Measurements from ENCODE around the gene POU1F1. TPM values are rescaled to one million over a fixed set of nuclear protein-coding genes. Genes with fewer than 3 reads are reported as not detected.

The POU1F1 gene
- total and polyA plus RNA-seq, 2 donors (not counting 1 experiment from before 2014, with no cell fraction given): not detected

DNA sequence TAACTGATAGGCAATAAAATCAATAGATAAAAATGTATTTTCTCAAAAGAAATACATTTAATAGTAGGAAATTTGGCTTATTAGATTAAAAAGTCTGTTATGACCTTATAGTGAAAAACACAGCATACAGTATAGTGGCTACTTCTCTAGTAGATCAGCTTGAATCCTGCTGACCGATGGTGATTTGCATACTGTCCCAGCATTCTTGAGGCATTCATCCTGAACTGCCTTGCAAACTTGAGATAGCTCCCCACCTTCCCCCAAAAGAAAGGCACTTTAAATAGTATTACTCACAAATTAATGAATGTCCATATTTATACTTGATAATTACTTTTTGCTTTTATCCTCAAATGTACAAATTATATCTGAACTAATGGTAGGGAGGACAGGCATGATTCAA lies 42.6 kb downstream of the POU1F1 start:
- no peak overlapping the region for H3K4me3 ChIP-seq (replicated peaks in 1 of 4; ENCODE audit: control extremely low read depth in 1 of 4, insufficient read depth in 1 of 4, low read depth in 3 of 4, low read length in 4 of 4)
- H3K9me3 ChIP-seq (ENCODE audit: control insufficient read depth, insufficient read depth, low read depth, low read length): no peaks in the 10 kb centered on the region
- no peaks in the 10 kb centered on the region for H3K36me3 ChIP-seq (ENCODE audit: control insufficient read depth, insufficient read depth, low read length)
- H3K4me2 ChIP-seq (ENCODE audit: extremely low read depth, insufficient read depth, low read length): no peak overlapping the region
- H3K4me1 ChIP-seq (ENCODE audit: control insufficient read depth, extremely low read depth, insufficient read depth, low read length): no peaks in the 10 kb centered on the region
- no peak for DNase-seq (ENCODE audit: low read depth in 2 of 2)
- H3K27ac ChIP-seq (ENCODE audit: insufficient read depth, low read length): no peak overlapping the region
- no peaks in the 10 kb centered on the region for H3K27me3 ChIP-seq (ENCODE audit: control insufficient read depth, insufficient read depth, low read length)
- H2AFZ ChIP-seq (ENCODE audit: low read length): no peak overlapping the region
- no peaks in the 10 kb centered on the region for H4K20me1 ChIP-seq (ENCODE audit: control insufficient read depth, extremely low read depth, insufficient read depth, low read length)
- H3K9ac ChIP-seq (ENCODE audit: insufficient read depth, low read length): no peak overlapping the region
- H3K79me2 ChIP-seq (ENCODE audit: control insufficient read depth, insufficient read depth, low read length): peaks cover 19% of the 10 kb centered on the region
- TF ChIP-seq, protein P1, sequence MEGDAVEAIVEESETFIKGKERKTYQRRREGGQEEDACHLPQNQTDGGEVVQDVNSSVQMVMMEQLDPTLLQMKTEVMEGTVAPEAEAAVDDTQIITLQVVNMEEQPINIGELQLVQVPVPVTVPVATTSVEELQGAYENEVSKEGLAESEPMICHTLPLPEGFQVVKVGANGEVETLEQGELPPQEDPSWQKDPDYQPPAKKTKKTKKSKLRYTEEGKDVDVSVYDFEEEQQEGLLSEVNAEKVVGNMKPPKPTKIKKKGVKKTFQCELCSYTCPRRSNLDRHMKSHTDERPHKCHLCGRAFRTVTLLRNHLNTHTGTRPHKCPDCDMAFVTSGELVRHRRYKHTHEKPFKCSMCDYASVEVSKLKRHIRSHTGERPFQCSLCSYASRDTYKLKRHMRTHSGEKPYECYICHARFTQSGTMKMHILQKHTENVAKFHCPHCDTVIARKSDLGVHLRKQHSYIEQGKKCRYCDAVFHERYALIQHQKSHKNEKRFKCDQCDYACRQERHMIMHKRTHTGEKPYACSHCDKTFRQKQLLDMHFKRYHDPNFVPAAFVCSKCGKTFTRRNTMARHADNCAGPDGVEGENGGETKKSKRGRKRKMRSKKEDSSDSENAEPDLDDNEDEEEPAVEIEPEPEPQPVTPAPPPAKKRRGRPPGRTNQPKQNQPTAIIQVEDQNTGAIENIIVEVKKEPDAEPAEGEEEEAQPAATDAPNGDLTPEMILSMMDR (conservative IDR thresholded peaks at IDR 0.05 in 1 of 2, IDR thresholded peaks at IDR 0.05 in 1 of 2; ENCODE audit: low read depth in 1 of 2, low read length in 2 of 2): no peak
- no peak for TF ChIP-seq EZH2 (IDR thresholded peaks at IDR 0.05; ENCODE audit: low read length, missing control alignments)

DNA sequence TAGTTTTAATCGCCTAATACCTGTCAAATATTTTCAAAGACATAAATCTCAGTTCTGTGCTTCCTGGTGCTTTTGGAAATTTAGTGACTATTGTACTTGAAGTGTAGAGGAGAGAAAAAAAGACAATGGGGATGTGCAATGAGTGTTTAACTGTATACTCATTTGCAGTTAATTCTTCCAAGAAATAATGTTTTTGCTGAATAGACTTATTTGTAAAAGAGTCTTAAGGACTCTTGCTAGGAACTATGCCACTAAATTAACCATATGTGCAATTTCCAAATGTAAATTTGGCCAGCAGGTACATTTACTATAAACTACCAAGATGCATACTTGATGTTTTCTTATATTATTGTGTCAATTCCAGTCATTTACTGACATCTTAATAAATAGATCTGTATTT lies 47.3 kb downstream of the POU1F1 start:
- no peak for DNase-seq (ENCODE audit: low read depth in 2 of 2)
- peak overlapping the region; percentile 88 for H3K4me2 ChIP-seq (ENCODE audit: extremely low read depth, insufficient read depth, low read length)
- H3K4me1 ChIP-seq (ENCODE audit: control insufficient read depth, extremely low read depth, insufficient read depth, low read length): no peaks in the 10 kb centered on the region
- no peaks in the 10 kb centered on the region for H3K36me3 ChIP-seq (ENCODE audit: control insufficient read depth, insufficient read depth, low read length)
- peak overlapping the region in 1 of 4 experiments; percentile 87 for H3K4me3 ChIP-seq (replicated peaks in 1 of 4; ENCODE audit: control extremely low read depth in 1 of 4, insufficient read depth in 1 of 4, low read depth in 3 of 4, low read length in 4 of 4)
- no peak overlapping the region for H3K9ac ChIP-seq (ENCODE audit: insufficient read depth, low read length)
- peaks cover 32% of the 10 kb centered on the region for H3K79me2 ChIP-seq (ENCODE audit: control insufficient read depth, insufficient read depth, low read length)
- TF ChIP-seq EZH2 (IDR thresholded peaks at IDR 0.05; ENCODE audit: low read length, missing control alignments): no peak
- TF ChIP-seq, protein P1 (conservative IDR thresholded peaks at IDR 0.05 in 1 of 2, IDR thresholded peaks at IDR 0.05 in 1 of 2; ENCODE audit: low read depth in 1 of 2, low read length in 2 of 2): no peak
- H3K27me3 ChIP-seq (ENCODE audit: control insufficient read depth, insufficient read depth, low read length): no peaks in the 10 kb centered on the region
- H3K27ac ChIP-seq (ENCODE audit: insufficient read depth, low read length): no peak overlapping the region
- H2AFZ ChIP-seq (ENCODE audit: low read length): no peak overlapping the region
- no peaks in the 10 kb centered on the region for H3K9me3 ChIP-seq (ENCODE audit: control insufficient read depth, insufficient read depth, low read depth, low read length)
- H4K20me1 ChIP-seq (ENCODE audit: control insufficient read depth, extremely low read depth, insufficient read depth, low read length): no peaks in the 10 kb centered on the region

DNA sequence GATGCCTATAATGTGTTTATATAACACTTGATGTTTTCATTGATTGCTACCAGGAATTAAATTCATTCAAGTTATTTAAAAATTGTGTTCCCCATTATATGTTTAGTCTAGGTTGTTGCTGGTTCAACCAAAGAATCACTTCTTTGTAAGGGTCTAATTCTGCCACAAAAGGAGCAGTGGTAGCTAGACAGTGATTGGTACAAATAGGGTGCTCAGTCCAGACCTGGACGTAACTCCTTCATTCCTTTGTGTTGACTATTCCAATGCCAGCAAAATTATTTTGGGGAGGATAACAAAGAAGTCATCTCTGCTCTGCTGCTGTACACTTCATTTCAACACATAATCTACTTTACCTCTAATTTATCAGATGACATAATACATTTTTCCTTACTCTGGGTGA lies 48.1 kb downstream of the POU1F1 start:
- Histone ChIP-seq H2AFZ (ENCODE audit: low read length) (no peak overlapping the region), H3K4me2 (ENCODE audit: extremely low read depth, insufficient read depth, low read length) (peak overlapping the region; percentile 88), H3K27ac (ENCODE audit: insufficient read depth, low read length) (no peak overlapping the region), H4K20me1 (ENCODE audit: control insufficient read depth, extremely low read depth, insufficient read depth, low read length) (no peaks in the 10 kb centered on the region), H3K79me2 (ENCODE audit: control insufficient read depth, insufficient read depth, low read length) (peaks cover 28% of the 10 kb centered on the region), H3K4me3 (replicated peaks in 1 of 4; ENCODE audit: control extremely low read depth in 1 of 4, insufficient read depth in 1 of 4, low read depth in 3 of 4, low read length in 4 of 4) (peak overlapping the region; percentile 74 to 87 (median 83)), H3K4me1 (ENCODE audit: control insufficient read depth, extremely low read depth, insufficient read depth, low read length) (no peaks in the 10 kb centered on the region), H3K27me3 (ENCODE audit: control insufficient read depth, insufficient read depth, low read length) (no peaks in the 10 kb centered on the region), H3K9me3 (ENCODE audit: control insufficient read depth, insufficient read depth, low read depth, low read length) (no peaks in the 10 kb centered on the region), H3K9ac (ENCODE audit: insufficient read depth, low read length) (no peak overlapping the region), H3K36me3 (ENCODE audit: control insufficient read depth, insufficient read depth, low read length) (no peaks in the 10 kb centered on the region)
- peak; percentile 5 to 69 for DNase-seq (ENCODE audit: low read depth in 2 of 2)
- no peak for TF ChIP-seq EZH2 (IDR thresholded peaks at IDR 0.05; ENCODE audit: low read length, missing control alignments)
- TF ChIP-seq, protein P1 (conservative IDR thresholded peaks at IDR 0.05 in 1 of 2, IDR thresholded peaks at IDR 0.05 in 1 of 2; ENCODE audit: low read depth in 1 of 2, low read length in 2 of 2): no peak

Data from fibroblast of lung (primary cell).